NCI-H82 treated with DMSO at 0.1 percent for 48 hours (cell line): ENCODE results near the gene B4GALNT1.
A peak's percentile ranks its signal among the peaks of the same experiment; 100 is the strongest.

Source experiments
- DNase-seq: peaks from one replicate; lab custom pipeline; 2025; ENCODE audit not compliant: unreplicated experiment; lab: John Stamatoyannopoulos, UW

Gene B4GALNT1

GRCh38 chr12:57609781-57610553, 23.0 kb downstream of the B4GALNT1 start:
- no peak for DNase-seq

DNA sequence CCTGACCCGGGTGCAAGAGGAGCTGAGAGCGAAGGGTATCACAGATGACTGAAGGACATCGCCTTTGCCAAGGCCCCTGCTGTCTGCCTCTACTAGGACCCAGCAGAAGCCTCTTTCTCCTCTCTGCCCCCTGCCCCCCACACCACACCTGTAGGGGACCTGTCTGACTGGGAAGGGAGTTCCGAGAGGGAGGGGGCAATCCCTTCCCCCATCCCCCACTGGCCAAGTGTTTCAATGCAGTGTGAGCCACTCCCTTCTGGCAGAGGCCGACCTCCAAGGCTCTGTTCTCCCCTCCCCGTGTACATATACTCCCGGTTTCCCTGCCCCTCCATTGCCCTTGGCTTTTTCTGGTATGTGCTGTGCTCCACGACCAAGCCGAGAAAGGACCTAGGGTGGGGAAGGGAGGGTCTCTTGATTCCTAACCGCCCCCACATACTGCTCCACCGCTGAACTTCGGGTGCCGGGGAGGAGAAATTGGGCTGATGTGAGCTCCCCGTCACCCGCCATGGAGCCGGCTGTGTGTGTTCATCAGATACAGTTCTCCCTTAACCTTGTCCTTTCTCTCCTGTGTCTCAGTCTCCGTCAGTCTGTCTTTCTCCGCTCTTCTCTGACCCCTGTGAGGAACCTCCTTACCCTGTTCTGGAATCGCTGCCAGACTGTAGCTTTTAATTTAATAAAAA, 23.8 kb downstream of the B4GALNT1 start:
- no peak for DNase-seq

- peak; percentile 70 for DNase-seq
Observed at GRCh38 chr12:57607958-57608663, 24.9 kb downstream of the B4GALNT1 start.

DNA sequence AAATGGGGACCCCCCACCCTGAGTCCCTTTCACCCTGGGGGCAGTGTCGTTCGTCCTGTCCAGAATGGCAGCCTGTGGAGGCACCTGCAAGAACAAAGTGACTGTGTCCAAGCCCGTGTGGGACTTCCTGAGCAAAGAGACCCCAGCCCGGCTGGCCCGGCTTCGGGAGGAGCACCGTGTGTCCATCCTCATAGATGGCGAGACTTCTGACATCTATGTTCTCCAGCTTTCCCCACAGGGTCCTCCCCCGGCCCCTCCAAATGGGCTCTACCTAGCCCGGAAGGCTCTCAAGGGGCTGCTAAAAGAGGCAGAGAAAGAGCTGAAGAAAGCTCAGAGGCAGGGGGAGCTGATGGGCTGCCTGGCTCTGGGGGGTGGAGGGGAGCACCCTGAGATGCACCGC, 26.2 kb downstream of the B4GALNT1 start:
- DNase-seq: no peak

DNA sequence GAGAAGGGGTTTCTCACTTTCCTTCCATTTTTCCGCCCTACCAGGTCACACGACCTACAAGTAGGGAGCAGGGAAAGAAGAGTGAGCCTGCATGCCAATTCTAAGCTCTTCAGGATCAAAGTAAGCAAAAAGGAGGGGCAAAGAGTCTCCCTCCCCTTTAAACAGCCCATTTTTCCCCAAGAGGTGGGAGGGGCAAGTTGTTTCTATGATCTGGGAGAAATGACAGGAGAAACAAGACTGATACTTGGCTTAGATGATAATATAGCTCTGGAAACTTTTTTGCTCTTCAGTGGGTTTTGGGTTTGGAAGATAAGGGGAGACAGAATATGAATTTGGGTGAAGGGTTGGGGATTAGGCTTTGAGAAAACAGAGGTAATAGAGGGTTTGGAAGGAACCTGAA, 26.6 kb downstream of the B4GALNT1 start:
- DNase-seq: no peak

- no peak for DNase-seq
Observed at GRCh38 chr12:57605811-57606311, 27.1 kb downstream of the B4GALNT1 start.

DNA sequence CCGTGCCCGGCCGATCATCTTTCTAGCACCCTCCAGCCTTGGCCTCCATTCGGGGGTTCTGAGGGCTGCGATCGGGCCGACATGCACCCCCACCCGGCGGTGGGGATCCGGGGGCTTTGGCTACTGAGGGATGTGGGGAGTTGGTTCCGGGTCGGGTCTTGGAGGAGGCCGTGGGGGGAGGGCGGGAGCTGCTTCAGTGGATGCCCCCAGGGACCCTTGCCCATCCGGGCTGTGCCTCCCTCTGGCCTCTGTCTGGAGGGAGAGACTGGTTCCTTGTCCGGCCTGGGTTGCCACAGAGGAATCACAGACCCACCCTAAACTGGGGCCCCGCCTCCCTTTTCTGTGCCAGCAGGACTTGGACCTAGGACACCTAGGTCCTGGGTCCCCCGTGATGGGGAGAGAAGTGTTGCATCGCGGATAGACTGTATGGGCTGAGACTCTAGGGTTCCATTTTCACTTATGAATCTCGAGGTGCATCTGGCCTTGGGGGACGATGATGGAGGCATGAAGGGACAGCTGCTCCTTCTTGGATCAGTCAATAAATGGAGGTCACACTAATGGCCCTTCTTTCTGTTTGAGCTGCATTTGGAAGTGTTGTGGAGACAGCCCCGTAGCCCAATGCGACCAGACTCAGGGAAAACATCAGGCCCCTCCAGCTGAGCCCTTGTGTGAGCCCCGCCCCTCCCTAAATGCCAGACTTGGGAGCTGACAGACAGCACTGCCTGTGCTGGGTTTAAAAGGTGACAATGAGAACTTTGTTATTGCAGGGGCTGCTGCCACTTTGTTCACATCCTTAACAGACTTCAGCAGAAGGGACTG, 27.8 kb downstream of the B4GALNT1 start:
- no peak for DNase-seq

DNA sequence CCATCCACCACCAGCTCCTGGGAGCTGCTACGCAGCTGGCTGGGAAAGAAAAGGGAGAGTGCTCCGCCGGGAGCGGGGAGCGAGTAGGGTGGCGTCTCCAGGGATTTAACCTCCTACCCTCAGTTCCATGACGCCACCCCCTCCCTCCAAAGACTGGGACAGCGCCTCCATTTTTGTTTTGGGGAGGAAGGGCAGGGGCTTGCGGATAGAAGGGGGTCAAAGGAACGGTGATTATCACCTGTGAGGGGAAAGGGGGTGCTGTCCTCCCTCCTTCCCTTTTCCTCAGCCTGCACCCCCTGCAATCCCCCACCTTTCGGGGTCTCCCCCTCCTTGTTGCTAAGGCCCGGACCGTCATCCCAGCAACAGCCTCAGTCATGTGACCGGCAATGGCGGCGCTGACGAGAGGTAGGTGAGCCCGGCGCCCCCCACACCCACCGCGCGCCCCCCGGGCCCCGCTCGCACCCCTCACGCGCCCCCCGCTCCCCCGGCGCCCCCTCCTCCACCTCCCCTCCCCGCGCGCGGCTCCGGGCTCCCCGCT, 28.5 kb downstream of the B4GALNT1 start, which contains the start of gene DTX3:
DTX3 (plus strand) TSS at position 371 of the 538 bp plus-strand sequence. CDS start 1,694 bp downstream, outside the sequence.
- DNase-seq: peak; percentile 26

- no peak for DNase-seq
Observed at GRCh38 chr12:57603815-57604453, 29.1 kb downstream of the B4GALNT1 start.

DNA sequence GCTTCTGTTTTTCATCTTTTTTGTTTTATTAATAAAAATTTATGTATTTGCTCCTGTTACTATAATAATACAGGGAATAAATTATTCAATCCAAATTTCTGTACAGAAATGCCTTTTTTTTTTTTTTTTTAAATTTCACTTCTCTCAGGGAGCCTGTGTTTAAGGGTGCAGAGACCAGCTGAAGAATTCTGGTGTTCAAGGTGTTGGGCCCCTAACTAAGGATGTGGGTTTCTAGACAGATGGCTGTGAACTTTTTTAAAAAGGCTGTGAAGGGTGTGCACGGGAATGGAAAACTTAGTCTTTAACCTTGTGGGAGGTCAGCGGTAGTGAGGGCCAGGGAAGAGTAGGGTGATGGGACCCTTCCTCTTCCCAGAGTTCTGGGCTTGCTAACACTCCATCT, 29.7 kb downstream of the B4GALNT1 start:
- no peak for DNase-seq

DNA sequence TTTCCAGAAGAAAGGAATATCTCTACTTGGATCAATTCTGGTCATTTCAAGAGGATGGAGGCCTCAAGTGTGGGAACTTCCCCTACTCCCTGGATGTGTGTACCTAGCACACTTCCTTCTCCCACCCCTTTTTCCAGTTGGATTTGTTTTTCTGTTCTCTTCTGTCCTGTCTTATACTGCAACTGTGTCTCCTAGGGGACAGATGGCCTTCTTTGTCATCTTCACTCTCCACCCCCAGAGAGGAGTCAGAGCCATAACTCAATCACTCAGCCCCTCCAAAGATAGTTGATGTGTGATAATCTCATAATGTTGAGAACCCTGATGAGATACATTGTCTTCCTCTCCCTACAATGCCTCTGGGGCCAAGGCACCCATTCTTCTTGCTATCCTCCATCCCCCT, 30.5 kb downstream of the B4GALNT1 start:
- peak; percentile 58 for DNase-seq

DNA sequence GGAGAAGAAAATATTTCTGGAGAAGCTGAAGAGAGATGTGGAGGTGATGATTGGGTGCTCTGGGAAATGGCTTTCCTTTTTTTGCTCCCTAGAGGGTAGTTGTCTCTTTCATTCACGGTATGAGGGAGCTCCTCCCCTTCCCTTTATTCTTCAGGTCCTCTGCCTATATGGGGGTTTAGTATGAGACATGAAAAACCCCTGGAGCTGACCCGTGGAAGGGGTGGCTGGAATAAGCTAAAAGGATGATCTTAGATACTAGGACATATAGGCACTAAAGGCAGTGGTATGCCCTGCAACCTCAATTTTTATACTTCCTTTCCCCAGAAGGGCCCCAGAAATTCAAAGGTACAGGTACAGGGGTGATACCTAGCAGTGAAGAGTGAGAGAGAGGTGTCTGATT, 32.6 kb downstream of the B4GALNT1 start:
- DNase-seq: no peak

DNA sequence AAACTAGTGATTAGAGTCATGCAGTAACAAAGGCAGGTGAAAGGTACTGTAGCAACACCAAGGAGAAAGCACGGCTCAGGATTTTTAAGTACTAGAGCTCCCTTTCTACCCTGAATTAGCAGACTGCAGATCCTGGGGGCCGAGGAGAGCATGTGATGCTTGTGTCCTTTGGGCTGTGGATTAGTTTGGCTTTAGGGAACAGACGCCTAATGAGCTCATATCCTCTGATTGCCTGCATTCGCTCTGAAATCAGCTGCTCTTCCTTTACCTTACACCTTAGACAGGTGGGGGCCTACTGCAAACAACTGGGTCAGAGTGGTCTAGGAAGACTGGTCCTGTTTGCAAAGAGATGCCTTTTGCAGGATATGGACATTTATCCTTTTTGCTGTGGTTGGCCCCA, 39.8 kb downstream of the B4GALNT1 start:
- peak; percentile 69 for DNase-seq

DNA sequence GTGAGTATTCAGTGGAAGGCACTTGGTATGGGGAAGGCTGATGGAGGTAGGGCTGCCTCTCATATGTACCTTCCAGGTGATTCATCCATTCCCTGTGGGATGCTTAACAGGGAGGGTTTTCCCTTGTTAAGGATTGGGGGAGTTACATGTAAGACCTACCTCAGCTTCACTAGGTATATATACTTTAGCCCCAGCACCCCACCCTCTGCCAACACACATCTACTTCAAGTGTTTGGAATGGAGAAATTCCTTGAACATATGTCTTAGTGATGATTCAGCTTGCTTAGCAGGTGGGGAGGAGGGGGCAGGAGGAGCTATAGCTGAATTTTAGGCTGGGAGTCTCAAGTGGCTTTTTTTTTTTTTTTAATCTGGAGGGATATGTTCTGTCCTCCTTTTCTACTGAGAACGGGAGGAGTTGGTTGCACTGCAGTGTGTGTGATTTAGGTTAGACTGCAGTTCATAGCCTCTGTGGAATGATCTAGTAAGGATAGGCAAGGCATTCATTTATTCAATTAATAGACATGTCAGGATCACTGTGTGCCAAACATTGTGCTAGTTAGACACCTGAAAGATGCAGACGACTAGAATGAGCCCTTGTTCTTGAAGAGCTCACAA, 40.3 kb downstream of the B4GALNT1 start:
- DNase-seq: no peak

- no peak for DNase-seq
Observed at GRCh38 chr12:57591782-57592325, 41.1 kb downstream of the B4GALNT1 start.

DNA sequence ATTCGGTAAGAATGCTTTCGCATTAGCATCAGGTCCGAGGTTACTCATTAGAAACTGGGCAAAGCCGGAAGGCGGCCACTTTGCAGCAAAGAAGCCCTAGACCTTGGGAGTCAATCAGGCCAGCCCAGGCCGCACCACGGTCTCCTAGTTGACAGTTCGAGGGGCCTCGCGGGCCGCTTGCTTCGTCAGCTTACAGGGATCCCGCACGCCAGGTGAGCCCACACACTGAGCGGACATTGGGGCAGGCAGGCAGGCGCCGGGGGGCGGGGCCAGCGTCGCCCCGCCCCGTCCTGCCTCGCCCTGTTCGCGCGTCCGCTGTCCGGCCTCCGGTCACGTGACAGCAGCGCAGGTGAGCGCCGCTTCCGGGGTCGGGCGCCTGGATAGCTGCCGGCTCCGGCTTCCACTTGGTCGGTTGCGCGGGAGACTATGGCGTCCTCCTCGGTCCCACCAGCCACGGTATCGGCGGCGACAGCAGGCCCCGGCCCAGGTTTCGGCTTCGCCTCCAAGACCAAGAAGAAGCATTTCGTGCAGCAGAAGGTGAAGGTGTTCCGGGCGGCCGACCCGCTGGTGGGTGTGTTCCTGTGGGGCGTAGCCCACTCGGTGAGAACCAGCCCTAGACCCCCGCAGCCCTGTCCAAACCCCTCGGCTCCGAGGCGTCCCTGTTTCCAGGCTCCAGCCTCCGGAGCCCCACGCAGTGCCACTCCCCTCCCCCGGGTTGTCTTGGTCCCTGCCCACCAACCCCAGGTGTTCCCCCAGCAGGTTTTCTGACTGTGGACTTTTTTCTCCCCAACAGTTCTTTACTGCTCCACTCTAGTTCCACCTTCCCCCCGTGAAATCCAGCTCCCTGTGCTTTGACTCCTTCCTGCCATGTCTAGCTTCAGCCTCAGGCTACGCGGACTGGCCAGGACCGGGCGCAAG, 41.9 kb downstream of the B4GALNT1 start, which contains the start of gene PIP4K2C:
PIP4K2C (plus strand) TSS at position 329 of the 918 bp plus-strand sequence; CDS start at position 427, 98 bp downstream.
- peak; percentile 31 for DNase-seq

- DNase-seq: no peak
Observed at GRCh38 chr12:57590479-57590863, 42.5 kb downstream of the B4GALNT1 start.
